ENCODE data around the gene KCNQ5.

DNA sequence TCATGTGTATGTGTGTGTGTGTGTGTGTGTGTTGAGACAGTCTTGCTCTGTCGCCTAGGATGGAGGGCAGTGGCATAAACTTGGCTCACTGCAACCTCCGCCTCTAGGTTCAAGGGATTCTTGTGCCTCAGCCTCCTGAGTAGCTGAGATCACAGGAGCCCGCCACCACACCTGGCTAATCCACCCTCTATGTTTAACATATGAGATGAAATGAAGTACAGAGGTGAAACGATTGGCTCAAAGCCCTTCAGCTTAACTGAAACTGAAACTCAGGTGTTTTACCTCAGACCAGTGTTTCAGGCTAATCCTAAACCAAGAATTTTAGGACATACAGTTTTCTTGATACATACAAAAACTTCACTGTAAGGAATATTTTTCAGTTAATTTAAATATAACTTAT is 167.3 kb downstream of the KCNQ5 start:
- TF ChIP-seq, protein P1, sequence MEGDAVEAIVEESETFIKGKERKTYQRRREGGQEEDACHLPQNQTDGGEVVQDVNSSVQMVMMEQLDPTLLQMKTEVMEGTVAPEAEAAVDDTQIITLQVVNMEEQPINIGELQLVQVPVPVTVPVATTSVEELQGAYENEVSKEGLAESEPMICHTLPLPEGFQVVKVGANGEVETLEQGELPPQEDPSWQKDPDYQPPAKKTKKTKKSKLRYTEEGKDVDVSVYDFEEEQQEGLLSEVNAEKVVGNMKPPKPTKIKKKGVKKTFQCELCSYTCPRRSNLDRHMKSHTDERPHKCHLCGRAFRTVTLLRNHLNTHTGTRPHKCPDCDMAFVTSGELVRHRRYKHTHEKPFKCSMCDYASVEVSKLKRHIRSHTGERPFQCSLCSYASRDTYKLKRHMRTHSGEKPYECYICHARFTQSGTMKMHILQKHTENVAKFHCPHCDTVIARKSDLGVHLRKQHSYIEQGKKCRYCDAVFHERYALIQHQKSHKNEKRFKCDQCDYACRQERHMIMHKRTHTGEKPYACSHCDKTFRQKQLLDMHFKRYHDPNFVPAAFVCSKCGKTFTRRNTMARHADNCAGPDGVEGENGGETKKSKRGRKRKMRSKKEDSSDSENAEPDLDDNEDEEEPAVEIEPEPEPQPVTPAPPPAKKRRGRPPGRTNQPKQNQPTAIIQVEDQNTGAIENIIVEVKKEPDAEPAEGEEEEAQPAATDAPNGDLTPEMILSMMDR (IDR thresholded peaks at IDR 0.05 in 2 of 3, conservative IDR thresholded peaks at IDR 0.05 in 1 of 3; ENCODE audit: borderline replicate concordance in 1 of 3, insufficient read depth in 1 of 3, low read depth in 2 of 3, low read length in 2 of 3): no peak
- no peak for TF ChIP-seq POLR2A (IDR thresholded peaks at IDR 0.05; ENCODE audit: borderline replicate concordance, extremely low read depth, insufficient read depth, insufficient read length)
- no peak for TF ChIP-seq POLR2AphosphoS5 (IDR thresholded peaks at IDR 0.05; ENCODE audit: low read depth, low read length)
- no peak for TF ChIP-seq EGR1 (IDR thresholded peaks at IDR 0.05; ENCODE audit: low read depth)
- no peak for TF ChIP-seq RAD21 (IDR thresholded peaks at IDR 0.05; ENCODE audit: low read depth)
- no peak for TF ChIP-seq EZH2phosphoT487 (IDR thresholded peaks at IDR 0.05; ENCODE audit: borderline replicate concordance)
- no peak for TF ChIP-seq YY1 (IDR thresholded peaks at IDR 0.05; ENCODE audit: extremely low read depth, insufficient replicate concordance, low read depth, low read length)
- TF ChIP-seq SP1 (IDR thresholded peaks at IDR 0.05; ENCODE audit: low read depth): no peak
- TF ChIP-seq ELF1 (IDR thresholded peaks at IDR 0.05; ENCODE audit: borderline replicate concordance, low read depth): no peak
- no peak for TF ChIP-seq TCF7L2 (IDR thresholded peaks at IDR 0.05; ENCODE audit: borderline replicate concordance, extremely low read depth, insufficient read depth, insufficient read length)
- TF ChIP-seq, protein P2, sequence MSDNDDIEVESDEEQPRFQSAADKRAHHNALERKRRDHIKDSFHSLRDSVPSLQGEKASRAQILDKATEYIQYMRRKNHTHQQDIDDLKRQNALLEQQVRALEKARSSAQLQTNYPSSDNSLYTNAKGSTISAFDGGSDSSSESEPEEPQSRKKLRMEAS (IDR thresholded peaks at IDR 0.05): no peak
- TF ChIP-seq FOSL1 (IDR thresholded peaks at IDR 0.05; ENCODE audit: low read depth): no peak
- no peak for TF ChIP-seq REST (IDR thresholded peaks at IDR 0.05; ENCODE audit: low read depth)
- TF ChIP-seq, protein P3, sequence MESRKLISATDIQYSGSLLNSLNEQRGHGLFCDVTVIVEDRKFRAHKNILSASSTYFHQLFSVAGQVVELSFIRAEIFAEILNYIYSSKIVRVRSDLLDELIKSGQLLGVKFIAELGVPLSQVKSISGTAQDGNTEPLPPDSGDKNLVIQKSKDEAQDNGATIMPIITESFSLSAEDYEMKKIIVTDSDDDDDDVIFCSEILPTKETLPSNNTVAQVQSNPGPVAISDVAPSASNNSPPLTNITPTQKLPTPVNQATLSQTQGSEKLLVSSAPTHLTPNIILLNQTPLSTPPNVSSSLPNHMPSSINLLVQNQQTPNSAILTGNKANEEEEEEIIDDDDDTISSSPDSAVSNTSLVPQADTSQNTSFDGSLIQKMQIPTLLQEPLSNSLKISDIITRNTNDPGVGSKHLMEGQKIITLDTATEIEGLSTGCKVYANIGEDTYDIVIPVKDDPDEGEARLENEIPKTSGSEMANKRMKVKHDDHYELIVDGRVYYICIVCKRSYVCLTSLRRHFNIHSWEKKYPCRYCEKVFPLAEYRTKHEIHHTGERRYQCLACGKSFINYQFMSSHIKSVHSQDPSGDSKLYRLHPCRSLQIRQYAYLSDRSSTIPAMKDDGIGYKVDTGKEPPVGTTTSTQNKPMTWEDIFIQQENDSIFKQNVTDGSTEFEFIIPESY (IDR thresholded peaks at IDR 0.05; ENCODE audit: extremely low read depth, insufficient replicate concordance, low read length): no peak

All from HCT116 (cell line).